ENCODE results near the gene DPYSL3.

DNA sequence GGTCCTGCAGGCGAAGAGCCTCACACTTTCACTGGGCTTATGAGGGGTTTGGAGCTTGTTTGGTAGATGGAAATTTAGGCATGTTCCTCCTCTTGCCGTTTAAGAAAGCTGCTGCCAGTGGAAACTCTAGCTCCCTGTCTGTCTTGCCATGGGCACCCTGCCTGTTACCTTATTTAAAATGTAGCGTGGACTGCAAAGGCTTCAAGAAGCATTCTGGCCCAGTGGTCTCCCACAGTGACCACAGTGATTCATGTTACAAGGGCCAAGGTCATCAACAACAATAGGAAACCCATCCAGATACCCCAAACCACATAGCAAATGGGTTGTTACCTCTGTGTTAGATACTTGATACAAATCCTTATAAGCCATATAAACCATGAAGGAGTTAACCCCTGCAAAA is 96.6 kb downstream of the DPYSL3 start:
- TF ChIP-seq, protein P1, sequence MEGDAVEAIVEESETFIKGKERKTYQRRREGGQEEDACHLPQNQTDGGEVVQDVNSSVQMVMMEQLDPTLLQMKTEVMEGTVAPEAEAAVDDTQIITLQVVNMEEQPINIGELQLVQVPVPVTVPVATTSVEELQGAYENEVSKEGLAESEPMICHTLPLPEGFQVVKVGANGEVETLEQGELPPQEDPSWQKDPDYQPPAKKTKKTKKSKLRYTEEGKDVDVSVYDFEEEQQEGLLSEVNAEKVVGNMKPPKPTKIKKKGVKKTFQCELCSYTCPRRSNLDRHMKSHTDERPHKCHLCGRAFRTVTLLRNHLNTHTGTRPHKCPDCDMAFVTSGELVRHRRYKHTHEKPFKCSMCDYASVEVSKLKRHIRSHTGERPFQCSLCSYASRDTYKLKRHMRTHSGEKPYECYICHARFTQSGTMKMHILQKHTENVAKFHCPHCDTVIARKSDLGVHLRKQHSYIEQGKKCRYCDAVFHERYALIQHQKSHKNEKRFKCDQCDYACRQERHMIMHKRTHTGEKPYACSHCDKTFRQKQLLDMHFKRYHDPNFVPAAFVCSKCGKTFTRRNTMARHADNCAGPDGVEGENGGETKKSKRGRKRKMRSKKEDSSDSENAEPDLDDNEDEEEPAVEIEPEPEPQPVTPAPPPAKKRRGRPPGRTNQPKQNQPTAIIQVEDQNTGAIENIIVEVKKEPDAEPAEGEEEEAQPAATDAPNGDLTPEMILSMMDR (IDR thresholded peaks at IDR 0.05) = no peak
- TF ChIP-seq POLR2A (IDR thresholded peaks at IDR 0.05) = no peak

All from esophagus squamous epithelium (tissue), 4 donors.